DND-41 (cell line): Measurements from ENCODE around the gene SERINC5.

Experiments
- ATAC-seq: fragments of 200-7000 bp; cut with Tn5 transposase; 3 replicates; pipeline ENCODE4 v1.9.1; 2021; ENCODE audit warnings: low read depth; ENCODE audit not compliant: insufficient read depth
- DNase-seq: peaks from one replicate; pipeline ENCODE4 v3.0.0-alpha.2; 2020
- H2AFZ ChIP-seq: 2 replicates; pipeline ENCODE4 v1.6.0; 2012; ENCODE audit warnings: low read depth, low read length
- H3K27ac ChIP-seq: 2 replicates; pipeline ENCODE4 v1.5.1; 2012; ENCODE audit warnings: low read length, inconsistent platforms
- H3K27me3 ChIP-seq: fragments of 200-600 bp; sonication (generic); 2 replicates; pipeline ENCODE4 v1.6.0; 2012; ENCODE audit warnings: low read length, mild to moderate bottlenecking, inconsistent platforms; ENCODE audit not compliant: insufficient read depth, poor library complexity
- H3K36me3 ChIP-seq: 2 replicates; pipeline ENCODE4 v1.5.1; 2012; ENCODE audit warnings: low read length, inconsistent platforms; ENCODE audit not compliant: insufficient read depth
- H3K4me1 ChIP-seq: 2 replicates; pipeline ENCODE4 v1.5.1; 2012; ENCODE audit warnings: mild to moderate bottlenecking, low read length; ENCODE audit not compliant: insufficient read depth
- H3K4me2 ChIP-seq: 2 replicates; pipeline ENCODE4 v1.6.0; 2012; ENCODE audit warnings: mild to moderate bottlenecking, moderate library complexity, low read length, inconsistent platforms; ENCODE audit not compliant: insufficient read depth
- H3K4me3 ChIP-seq, 2 experiments: fragments of 200-600 bp in 1 of 2; shearing (Covaris generic) in 1 of 2; 2 replicates each; pipeline ENCODE4 v1.5.1; 2012 to 2016; ENCODE audit warnings: inconsistent platforms in 2 of 2, low read length in 2 of 2, mild to moderate bottlenecking in 2 of 2, low read depth in 1 of 2, moderate library complexity in 1 of 2
- H3K79me2 ChIP-seq: 2 replicates; pipeline ENCODE4 v1.6.0; 2012; ENCODE audit warnings: low read length, inconsistent platforms; ENCODE audit not compliant: insufficient read depth
- H3K9ac ChIP-seq: 2 replicates; pipeline ENCODE4 v1.6.0; 2012; ENCODE audit warnings: low read depth, mild to moderate bottlenecking, inconsistent platforms, low read length, moderate library complexity
- H3K9me3 ChIP-seq: 2 replicates; pipeline ENCODE4 v1.5.1; 2012; ENCODE audit warnings: low read length, moderate library complexity, mild to moderate bottlenecking, inconsistent platforms; ENCODE audit not compliant: insufficient read depth, severe bottlenecking
- H4K20me1 ChIP-seq: 2 replicates; pipeline ENCODE4 v1.6.0; 2012; ENCODE audit warnings: low read length; ENCODE audit not compliant: insufficient read depth
- CTCF ChIP-seq: IDR thresholded peaks from 2 replicates; pipeline ENCODE4 v1.5.1; 2012; ENCODE audit warnings: borderline replicate concordance, low read length, moderate library complexity, mild to moderate bottlenecking; ENCODE audit not compliant: poor library complexity, severe bottlenecking; ENCODE audit errors: extremely low read depth
- EZH2 ChIP-seq: IDR thresholded peaks from 3 replicates; pipeline ENCODE4 v1.6.1; 2012; ENCODE audit warnings: borderline replicate concordance, low read depth, mild to moderate bottlenecking, moderate library complexity, low read length, inconsistent platforms; ENCODE audit not compliant: severe bottlenecking

Gene SERINC5

DNA sequence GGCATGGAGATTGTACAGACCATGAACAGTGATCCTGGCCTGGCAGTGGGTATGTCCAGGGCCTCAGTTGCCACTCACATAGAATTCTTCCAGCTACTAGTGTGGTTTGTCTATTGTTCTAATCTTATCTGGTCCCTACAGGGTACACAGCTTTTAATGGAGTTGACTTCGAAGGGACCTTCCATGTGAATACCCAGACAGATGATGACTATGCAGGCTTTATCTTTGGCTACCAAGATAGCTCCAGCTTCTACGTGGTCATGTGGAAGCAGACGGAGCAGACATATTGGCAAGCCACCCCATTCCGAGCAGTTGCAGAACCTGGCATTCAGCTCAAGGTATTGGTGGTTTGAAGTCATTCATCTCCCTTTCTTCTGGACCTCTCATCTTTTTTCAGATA, 176.9 kb downstream of the SERINC5 start:
- no peak overlapping the region for H3K4me3 ChIP-seq
- H3K27me3 ChIP-seq = no peaks in the 10 kb centered on the region
- H3K4me2 ChIP-seq = no peak overlapping the region
- H3K79me2 ChIP-seq = no peaks in the 10 kb centered on the region
- TF ChIP-seq EZH2 (no peak), CTCF (no peak)
- no peaks in the 10 kb centered on the region for H3K9me3 ChIP-seq
- no peaks in the 10 kb centered on the region for H3K36me3 ChIP-seq
- no peak overlapping the region for H2AFZ ChIP-seq
- H4K20me1 ChIP-seq = no peaks in the 10 kb centered on the region
- no peak overlapping the region for H3K27ac ChIP-seq
- no peak overlapping the region for H3K9ac ChIP-seq
- DNase-seq = no peak
- H3K4me1 ChIP-seq = no peaks in the 10 kb centered on the region
- no peak for ATAC-seq

GRCh38 chr5:80077051-80077714, 178.7 kb downstream of the SERINC5 start:
- DNase-seq (no peak), ATAC-seq (no peak)
- Histone ChIP-seq H3K4me3 (no peak overlapping the region), H3K9me3 (no peaks in the 10 kb centered on the region), H2AFZ (no peak overlapping the region), H4K20me1 (no peaks in the 10 kb centered on the region), H3K4me1 (no peaks in the 10 kb centered on the region), H3K27me3 (no peaks in the 10 kb centered on the region), H3K79me2 (no peaks in the 10 kb centered on the region), H3K36me3 (no peaks in the 10 kb centered on the region), H3K4me2 (no peak overlapping the region), H3K27ac (no peak overlapping the region), H3K9ac (no peak overlapping the region)
- TF ChIP-seq EZH2 = no peak
- TF ChIP-seq CTCF = no peak

- Histone ChIP-seq H4K20me1 (no peaks in the 10 kb centered on the region), H3K27ac (no peak overlapping the region), H3K4me3 (no peak overlapping the region), H3K9ac (no peak overlapping the region), H3K4me2 (no peak overlapping the region), H2AFZ (no peak overlapping the region), H3K79me2 (no peaks in the 10 kb centered on the region), H3K9me3 (no peaks in the 10 kb centered on the region), H3K36me3 (no peaks in the 10 kb centered on the region), H3K27me3 (no peaks in the 10 kb centered on the region), H3K4me1 (no peaks in the 10 kb centered on the region)
- no peak for TF ChIP-seq CTCF
- TF ChIP-seq EZH2 = no peak
- DNase-seq (no peak), ATAC-seq (no peak)
These were observed 179.5 kb downstream of the SERINC5 start for GRCh38 chr5:80076131-80077050.
